Activated CD4-positive, CD25-positive, alpha-beta regulatory T cell (primary cell): ENCODE data around the gene GALNT12.

Source experiments
- DNase-seq, 4 experiments: peaks; one replicate each; lab custom pipeline; 2025; lab: John Stamatoyannopoulos, UW

Gene GALNT12

GRCh38 chr9:98805506-98806272 is 1.8 kb upstream of the GALNT12 start:
- no peak for DNase-seq

- DNase-seq, result no peak
Observed at GRCh38 chr9:98806394-98807035, 955 bp upstream of the GALNT12 start.

GRCh38 chr9:98807814-98808195 is 335 bp downstream of the GALNT12 start:
- no peak for DNase-seq

- DNase-seq, result no peak
Observed at GRCh38 chr9:98808411-98808815, 943 bp downstream of the GALNT12 start.

GRCh38 chr9:98808875-98809274 is 1.4 kb downstream of the GALNT12 start:
- DNase-seq, result no peak

GRCh38 chr9:98809311-98810101 is 2.0 kb downstream of the GALNT12 start:
- no peak for DNase-seq

GRCh38 chr9:98810102-98810842 is 2.8 kb downstream of the GALNT12 start:
- DNase-seq, result no peak

GRCh38 chr9:98811051-98811650 is 3.7 kb downstream of the GALNT12 start:
- no peak for DNase-seq

- no peak for DNase-seq
Observed at GRCh38 chr9:98815391-98815951, 8.0 kb downstream of the GALNT12 start.

- no peak for DNase-seq
Observed at GRCh38 chr9:98818764-98819163, 11.3 kb downstream of the GALNT12 start.

- DNase-seq, result no peak
Observed at GRCh38 chr9:98819231-98819630, 11.8 kb downstream of the GALNT12 start.

GRCh38 chr9:98821831-98822230 is 14.4 kb downstream of the GALNT12 start:
- DNase-seq, result no peak

- DNase-seq, result no peak
Observed at GRCh38 chr9:98822661-98823060, 15.2 kb downstream of the GALNT12 start.

GRCh38 chr9:98823666-98824334 is 16.3 kb downstream of the GALNT12 start:
- no peak for DNase-seq

- DNase-seq, result no peak
Observed at GRCh38 chr9:98825414-98825813, 17.9 kb downstream of the GALNT12 start.

GRCh38 chr9:98826716-98827115 is 19.2 kb downstream of the GALNT12 start:
- DNase-seq, result no peak

- DNase-seq, result no peak
Observed at GRCh38 chr9:98829766-98830165, 22.3 kb downstream of the GALNT12 start.

- no peak for DNase-seq
Observed at GRCh38 chr9:98830554-98830953, 23.1 kb downstream of the GALNT12 start.

GRCh38 chr9:98831696-98832095 is 24.2 kb downstream of the GALNT12 start:
- no peak for DNase-seq

GRCh38 chr9:98832768-98833089 is 25.3 kb downstream of the GALNT12 start:
- no peak for DNase-seq
